ENCODE measurements around the gene ZNF282. TPM values are rescaled to one million over a fixed set of nuclear protein-coding genes. Genes with fewer than 3 reads are reported as not detected.

ZNF282 gene
- total RNA-seq, 1 experiment from 2014 or later, result 31.4 TPM

- no TSS peak for BruUV-seq (replicated peaks)
- Histone ChIP-seq H3K4me3 (ENCODE audit: low read length) (no peak overlapping the region), H3F3A (ENCODE audit: low read length, unreplicated experiment) (no peaks in the 10 kb centered on the region), H3K36me3 (ENCODE audit: low read depth, low read length) (peaks cover 22% of the 10 kb centered on the region), H2AFZ (ENCODE audit: low read length) (no peak overlapping the region), H3K9me2 (replicated peaks; ENCODE audit: low read length) (no peaks in the 10 kb centered on the region), H3K9ac (ENCODE audit: low read length) (no peak overlapping the region), H4K20me1 (ENCODE audit: low read length) (no peaks in the 10 kb centered on the region), H3K9me3 (ENCODE audit: low read length) (no peaks in the 10 kb centered on the region), H3K79me2 (ENCODE audit: low read length) (peaks cover 19% of the 10 kb centered on the region), H3K27me3 (ENCODE audit: low read length) (no peaks in the 10 kb centered on the region), H3K4me2 (ENCODE audit: low read length) (no peak overlapping the region), H3K27ac (ENCODE audit: low read length) (no peak overlapping the region), H3K4me1 (ENCODE audit: insufficient read depth, low read length) (peaks cover 6% of the 10 kb centered on the region; the same call in 1 of the 2 replicates)
- TF ChIP-seq EZH2 (IDR thresholded peaks at IDR 0.05; ENCODE audit: low read length, unreplicated experiment) (no peak), EZH2phosphoT487 (IDR thresholded peaks at IDR 0.05; ENCODE audit: borderline replicate concordance, low read length) (no peak)
- TF ChIP-seq, protein P1, sequence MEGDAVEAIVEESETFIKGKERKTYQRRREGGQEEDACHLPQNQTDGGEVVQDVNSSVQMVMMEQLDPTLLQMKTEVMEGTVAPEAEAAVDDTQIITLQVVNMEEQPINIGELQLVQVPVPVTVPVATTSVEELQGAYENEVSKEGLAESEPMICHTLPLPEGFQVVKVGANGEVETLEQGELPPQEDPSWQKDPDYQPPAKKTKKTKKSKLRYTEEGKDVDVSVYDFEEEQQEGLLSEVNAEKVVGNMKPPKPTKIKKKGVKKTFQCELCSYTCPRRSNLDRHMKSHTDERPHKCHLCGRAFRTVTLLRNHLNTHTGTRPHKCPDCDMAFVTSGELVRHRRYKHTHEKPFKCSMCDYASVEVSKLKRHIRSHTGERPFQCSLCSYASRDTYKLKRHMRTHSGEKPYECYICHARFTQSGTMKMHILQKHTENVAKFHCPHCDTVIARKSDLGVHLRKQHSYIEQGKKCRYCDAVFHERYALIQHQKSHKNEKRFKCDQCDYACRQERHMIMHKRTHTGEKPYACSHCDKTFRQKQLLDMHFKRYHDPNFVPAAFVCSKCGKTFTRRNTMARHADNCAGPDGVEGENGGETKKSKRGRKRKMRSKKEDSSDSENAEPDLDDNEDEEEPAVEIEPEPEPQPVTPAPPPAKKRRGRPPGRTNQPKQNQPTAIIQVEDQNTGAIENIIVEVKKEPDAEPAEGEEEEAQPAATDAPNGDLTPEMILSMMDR (conservative IDR thresholded peaks at IDR 0.05; ENCODE audit: low read depth, low read length), result no peak
- DNase-seq (no peak), ATAC-seq (no peak)
- POLR2A ChIA-PET (ENCODE audit: unreplicated experiment), result no interaction called here
- CTCF ChIA-PET, result no interaction called here
- intact Hi-C loops (cut with micrococcal nuclease), result no loop called here
Measured at GRCh38 chr7:149252378-149252777, 57.0 kb downstream of the ZNF282 start.

DNA sequence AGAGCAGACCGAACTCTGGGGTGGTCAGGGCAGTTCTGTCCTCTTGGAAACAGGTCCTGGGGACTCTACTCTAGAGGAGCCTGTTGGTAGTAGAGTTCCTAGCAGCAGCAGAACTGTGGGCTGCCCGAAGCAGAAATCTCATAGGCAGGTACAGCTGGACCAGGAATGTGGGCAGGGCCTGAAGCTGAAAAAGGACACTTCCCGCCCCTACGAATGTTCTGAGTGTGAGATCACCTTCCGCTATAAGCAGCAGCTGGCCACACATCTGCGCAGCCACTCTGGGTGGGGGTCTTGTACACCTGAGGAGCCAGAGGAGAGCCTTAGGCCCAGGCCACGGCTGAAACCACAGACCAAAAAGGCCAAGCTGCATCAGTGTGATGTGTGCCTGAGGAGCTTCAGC is 58.3 kb downstream of the ZNF282 start:
- Histone ChIP-seq H4K20me1 (ENCODE audit: low read length) (no peaks in the 10 kb centered on the region), H3K9me3 (ENCODE audit: low read length) (no peaks in the 10 kb centered on the region), H3K4me3 (ENCODE audit: low read length) (no peak overlapping the region), H3K9ac (ENCODE audit: low read length) (no peak overlapping the region), H2AFZ (ENCODE audit: low read length) (no peak overlapping the region), H3K9me2 (replicated peaks; ENCODE audit: low read length) (no peaks in the 10 kb centered on the region), H3K4me2 (ENCODE audit: low read length) (no peak overlapping the region), H3K27me3 (ENCODE audit: low read length) (no peaks in the 10 kb centered on the region), H3K27ac (ENCODE audit: low read length) (no peak overlapping the region), H3K79me2 (ENCODE audit: low read length) (peaks cover 6% of the 10 kb centered on the region; the same call in 1 of the 2 replicates), H3K4me1 (ENCODE audit: insufficient read depth, low read length) (peaks cover 7% of the 10 kb centered on the region; the same call in 1 of the 2 replicates), H3F3A (ENCODE audit: low read length, unreplicated experiment) (no peaks in the 10 kb centered on the region), H3K36me3 (ENCODE audit: low read depth, low read length) (peaks cover 22% of the 10 kb centered on the region)
- ATAC-seq (no peak), DNase-seq (no peak)
- intact Hi-C loops (cut with micrococcal nuclease), result no loop called here
- no TSS peak for BruUV-seq (replicated peaks)
- CTCF ChIA-PET, result no interaction called here
- POLR2A ChIA-PET (ENCODE audit: unreplicated experiment), result no interaction called here
- TF ChIP-seq EZH2phosphoT487 (IDR thresholded peaks at IDR 0.05; ENCODE audit: borderline replicate concordance, low read length) (no peak), EZH2 (IDR thresholded peaks at IDR 0.05; ENCODE audit: low read length, unreplicated experiment) (no peak)
- TF ChIP-seq, protein P1 (conservative IDR thresholded peaks at IDR 0.05; ENCODE audit: low read depth, low read length), result no peak

- Histone ChIP-seq H3K27ac (ENCODE audit: low read length) (no peak overlapping the region), H3K9me2 (replicated peaks; ENCODE audit: low read length) (no peaks in the 10 kb centered on the region), H4K20me1 (ENCODE audit: low read length) (no peaks in the 10 kb centered on the region), H3K4me1 (ENCODE audit: insufficient read depth, low read length) (peaks cover 7% of the 10 kb centered on the region; the same call in 1 of the 2 replicates), H3K27me3 (ENCODE audit: low read length) (no peaks in the 10 kb centered on the region), H3K9me3 (ENCODE audit: low read length) (no peaks in the 10 kb centered on the region), H2AFZ (ENCODE audit: low read length) (no peak overlapping the region), H3K36me3 (ENCODE audit: low read depth, low read length) (peaks cover 22% of the 10 kb centered on the region), H3K79me2 (ENCODE audit: low read length) (no peaks in the 10 kb centered on the region), H3K4me3 (ENCODE audit: low read length) (no peak overlapping the region), H3K4me2 (ENCODE audit: low read length) (no peak overlapping the region), H3F3A (ENCODE audit: low read length, unreplicated experiment) (no peaks in the 10 kb centered on the region), H3K9ac (ENCODE audit: low read length) (no peak overlapping the region)
- ATAC-seq, result no peak
- ChIA-PET CTCF (no interaction called here), POLR2A (ENCODE audit: unreplicated experiment) (no interaction called here)
- no peak for TF ChIP-seq EZH2phosphoT487 (IDR thresholded peaks at IDR 0.05; ENCODE audit: borderline replicate concordance, low read length)
- no peak for TF ChIP-seq EZH2 (IDR thresholded peaks at IDR 0.05; ENCODE audit: low read length, unreplicated experiment)
- TF ChIP-seq, protein P1 (conservative IDR thresholded peaks at IDR 0.05; ENCODE audit: low read depth, low read length), result no peak
- intact Hi-C loops (cut with micrococcal nuclease), result no loop called here
- no TSS peak for BruUV-seq (replicated peaks)
- no peak for DNase-seq
Measured at GRCh38 chr7:149254181-149254858, 59.0 kb downstream of the ZNF282 start.
